ENCODE data around the gene HTR1A. TPM values are rescaled to one million over a fixed set of nuclear protein-coding genes. Genes with fewer than 3 reads are reported as not detected.

HTR1A gene
- polyA plus RNA-seq, 2 of the 4 experiments (the other 2 are of a cell fraction), result not detected

GRCh38 chr5:63923914-63924313 is 38.3 kb downstream of the HTR1A start:
- Histone ChIP-seq H3K4me2 (no peak overlapping the region), H3K27ac (no peak overlapping the region), H3K4me3 (no peak overlapping the region), H3K9me3 (no peaks in the 10 kb centered on the region), H3K4me1 (no peaks in the 10 kb centered on the region)
- DNase-seq (ENCODE audit: low read depth in 1 of 2, low spot score in 1 of 2) (peak in 1 of 2 experiments; percentile 9), FAIRE-seq (no peak), ATAC-seq (no peak)
- POLR2A ChIA-PET, result no interaction called here
- TF ChIP-seq BCL3 (IDR thresholded peaks at IDR 0.05), result no peak
- WGBS (ENCODE audit: missing lambda C conversion rate), result 3% methylated on average over 3 of the region's 3 CpGs
- CTCF ChIA-PET, result no interaction called here

- FAIRE-seq, result no peak
Observed at GRCh38 chr5:63919763-63920478, 42.3 kb downstream of the HTR1A start.

GRCh38 chr5:63916786-63917185 is 45.5 kb downstream of the HTR1A start:
- ChIA-PET POLR2A (no interaction called here), CTCF (no interaction called here)
- ATAC-seq, result no peak
- H3K9me3 ChIP-seq, result 0 out of 3 replicates have a peak, but pooled peaks cover 3% of the 10 kb centered on the region
- no peak for FAIRE-seq
- H3K4me3 ChIP-seq, result no peak overlapping the region
- H3K27ac ChIP-seq, result no peak overlapping the region
- no peak overlapping the region for H3K4me2 ChIP-seq
- TF ChIP-seq TFCP2L1 (CRISPR knock-in tag; IDR thresholded peaks at IDR 0.05) (no peak), NFE2L2 (conservative IDR thresholded peaks at IDR 0.05; ENCODE audit: low read length) (no peak), HEYL (CRISPR knock-in tag; IDR thresholded peaks at IDR 0.05) (no peak), PBX3 (IDR thresholded peaks at IDR 0.05) (no peak), RNF2 (IDR thresholded peaks at IDR 0.05; ENCODE audit: borderline replicate concordance, low read depth) (no peak), SMC3 (IDR thresholded peaks at IDR 0.05) (no peak), EP300 (IDR thresholded peaks at IDR 0.05) (no peak), BHLHE40 (IDR thresholded peaks at IDR 0.05; ENCODE audit: low read depth, low read length) (no peak), ZSCAN20 (CRISPR knock-in tag; IDR thresholded peaks at IDR 0.05) (no peak), FOXS1 (CRISPR knock-in tag; IDR thresholded peaks at IDR 0.05) (no peak), KDM1A (IDR thresholded peaks at IDR 0.05; ENCODE audit: low read depth) (no peak), SREBF2 (IDR thresholded peaks at IDR 0.05) (no peak), POLR2A (IDR thresholded peaks at IDR 0.05; ENCODE audit: low read length) (no peak), KDM5A (IDR thresholded peaks at IDR 0.05) (no peak), CHD2 (IDR thresholded peaks at IDR 0.05; ENCODE audit: low read length, partially characterized antibody) (no peak), HES2 (IDR thresholded peaks at IDR 0.05) (no peak), MAX (IDR thresholded peaks at IDR 0.05) (no peak)
- DNase-seq (ENCODE audit: low read depth in 1 of 2, low spot score in 1 of 2), result no peak
- no peaks in the 10 kb centered on the region for H3K4me1 ChIP-seq

More at GRCh38 chr5:63919763-63920478, 42.3 kb downstream of the HTR1A start:
- H3K9me3 ChIP-seq, result no peaks in the 10 kb centered on the region
- H3K4me3 ChIP-seq, result no peak overlapping the region
- ChIA-PET POLR2A (no interaction called here), CTCF (no interaction called here)
- ATAC-seq, result no peak
- H3K4me2 ChIP-seq, result no peak overlapping the region
- TF ChIP-seq HEYL (CRISPR knock-in tag; IDR thresholded peaks at IDR 0.05) (no peak), RCOR1 (IDR thresholded peaks at IDR 0.05; ENCODE audit: low read depth, low read length) (no peak), CHD2 (IDR thresholded peaks at IDR 0.05; ENCODE audit: low read length, partially characterized antibody) (no peak), CBX8 (IDR thresholded peaks at IDR 0.05) (no peak), NR3C1 (IDR thresholded peaks at IDR 0.05) (no peak), JUN (IDR thresholded peaks at IDR 0.05) (no peak), EP300 (IDR thresholded peaks at IDR 0.05) (no peak), GATA3 (IDR thresholded peaks at IDR 0.05; ENCODE audit: borderline replicate concordance) (no peak), ZSCAN20 (CRISPR knock-in tag; IDR thresholded peaks at IDR 0.05) (no peak), MAFK (IDR thresholded peaks at IDR 0.05; ENCODE audit: partially characterized antibody) (no peak), HOXB13 (CRISPR knock-in tag; IDR thresholded peaks at IDR 0.05; ENCODE audit: low read depth) (no peak), EHMT2 (IDR thresholded peaks at IDR 0.05; ENCODE audit: low read depth) (no peak), SMC3 (IDR thresholded peaks at IDR 0.05) (no peak), KDM1A (IDR thresholded peaks at IDR 0.05; ENCODE audit: low read depth) (no peak), REST (IDR thresholded peaks at IDR 0.05) (no peak), BHLHE40 (IDR thresholded peaks at IDR 0.05; ENCODE audit: low read depth, low read length) (no peak), TFCP2L1 (CRISPR knock-in tag; IDR thresholded peaks at IDR 0.05) (no peak)
- H3K4me1 ChIP-seq, result no peaks in the 10 kb centered on the region
- no peak for DNase-seq (ENCODE audit: low read depth in 1 of 2, low spot score in 1 of 2)
- H3K27ac ChIP-seq, result no peak overlapping the region
- 9% methylated on average over 7 of the region's 7 CpGs for WGBS (ENCODE audit: missing lambda C conversion rate)

Data from A549 (cell line).